Activated gamma-delta T cell treated with Interleukin-2 at 50 U/mL for 16 hours (primary cell): Measurements from ENCODE around the gene RMC1.
A peak's percentile ranks its signal among the peaks of the same experiment; 100 is the strongest.
"Not testable (repeated sequence)": the region's sequence is repeated elsewhere in the genome, so short reads cannot be mapped to it uniquely, and the experiment has no call there.

ENCODE experiments used
- DNase-seq: peaks from one replicate; pipeline ENCODE4 v3.0.0-alpha.2; 2020

RMC1 gene

GRCh38 chr18:23503038-23503962, at the start of gene RMC1:
Gene RMC1 (plus strand): TSS chr18:23503511. CDS start chr18:23503619, 108 bp downstream.
- peak; percentile 98 for DNase-seq

GRCh38 chr18:23453680-23454058, 49.6 kb upstream of the RMC1 start:
- DNase-seq = no peak

- no peak for DNase-seq
Observed at GRCh38 chr18:23456835-23457234, 46.5 kb upstream of the RMC1 start.

GRCh38 chr18:23458830-23459529, 44.3 kb upstream of the RMC1 start:
- DNase-seq = no peak

- DNase-seq = no peak
Observed at GRCh38 chr18:23459530-23459921, 43.8 kb upstream of the RMC1 start.

- DNase-seq = no peak
Observed at GRCh38 chr18:23460285-23461273, 42.7 kb upstream of the RMC1 start.

GRCh38 chr18:23462876-23463275, 40.4 kb upstream of the RMC1 start:
- DNase-seq = no peak

- DNase-seq = no peak
Observed at GRCh38 chr18:23468753-23469459, 34.4 kb upstream of the RMC1 start.

GRCh38 chr18:23470620-23471387, 32.5 kb upstream of the RMC1 start:
- no peak for DNase-seq

GRCh38 chr18:23471486-23471885, 31.8 kb upstream of the RMC1 start:
- no peak for DNase-seq

- no peak for DNase-seq
Observed at GRCh38 chr18:23479829-23480505, 23.3 kb upstream of the RMC1 start.

- DNase-seq = no peak
Observed at GRCh38 chr18:23484561-23485182, 18.6 kb upstream of the RMC1 start.

- no peak for DNase-seq
Observed at GRCh38 chr18:23485386-23485785, 17.9 kb upstream of the RMC1 start.

GRCh38 chr18:23487738-23488570, 15.4 kb upstream of the RMC1 start:
- peak; percentile 36 for DNase-seq

GRCh38 chr18:23489586-23489985, 13.7 kb upstream of the RMC1 start:
- DNase-seq = not testable (repeated sequence)

- DNase-seq = no peak
Observed at GRCh38 chr18:23493654-23494053, 9.7 kb upstream of the RMC1 start.

GRCh38 chr18:23494992-23495391, 8.3 kb upstream of the RMC1 start:
- no peak for DNase-seq

GRCh38 chr18:23495723-23496440, 7.4 kb upstream of the RMC1 start:
- no peak for DNase-seq

GRCh38 chr18:23498117-23498516, 5.2 kb upstream of the RMC1 start:
- no peak for DNase-seq
